ENCODE results near the gene PIK3AP1.

PIK3AP1 gene

GRCh38 chr10:96616961-96617360, 103.4 kb downstream of the PIK3AP1 start:
- no peak for DNase-seq (ENCODE audit: insufficient read length, low spot score)
- no peak for FAIRE-seq

- DNase-seq (ENCODE audit: insufficient read length, low spot score) (peak; percentile 59), FAIRE-seq (no peak)
Measured at GRCh38 chr10:96614515-96614914, 105.8 kb downstream of the PIK3AP1 start.

GRCh38 chr10:96613576-96613975, 106.7 kb downstream of the PIK3AP1 start:
- FAIRE-seq = no peak

GRCh38 chr10:96612055-96612830, 108.1 kb downstream of the PIK3AP1 start:
- DNase-seq (ENCODE audit: insufficient read length, low spot score) (no peak), FAIRE-seq (no peak)

More at GRCh38 chr10:96613576-96613975, 106.7 kb downstream of the PIK3AP1 start:
- no peak for DNase-seq (ENCODE audit: insufficient read length, low spot score)

GRCh38 chr10:96610817-96611216, 109.5 kb downstream of the PIK3AP1 start:
- FAIRE-seq (no peak), DNase-seq (ENCODE audit: insufficient read length, low spot score) (no peak)

- no peak for DNase-seq (ENCODE audit: insufficient read length, low spot score)
- FAIRE-seq = no peak
Measured at GRCh38 chr10:96609510-96609909, 110.8 kb downstream of the PIK3AP1 start.

GRCh38 chr10:96608805-96609204, 111.5 kb downstream of the PIK3AP1 start:
- no peak for DNase-seq (ENCODE audit: insufficient read length, low spot score)
- FAIRE-seq = no peak

GRCh38 chr10:96608262-96608661, 112.1 kb downstream of the PIK3AP1 start:
- DNase-seq (ENCODE audit: insufficient read length, low spot score) (no peak), FAIRE-seq (no peak)

GRCh38 chr10:96606946-96607345, 113.4 kb downstream of the PIK3AP1 start:
- no peak for DNase-seq (ENCODE audit: insufficient read length, low spot score)
- no peak for FAIRE-seq

- peak; percentile 69 for DNase-seq (ENCODE audit: insufficient read length, low spot score)
Measured at GRCh38 chr10:96606216-96606615, 114.1 kb downstream of the PIK3AP1 start.

GRCh38 chr10:96600337-96600736, 120.0 kb downstream of the PIK3AP1 start:
- FAIRE-seq = no peak
- no peak for DNase-seq (ENCODE audit: insufficient read length, low spot score)

More at GRCh38 chr10:96606216-96606615, 114.1 kb downstream of the PIK3AP1 start:
- FAIRE-seq = peak; percentile 82

- DNase-seq (ENCODE audit: insufficient read length, low spot score) = no peak
- peak; percentile 42 for FAIRE-seq
Measured at GRCh38 chr10:96598846-96599245, 121.5 kb downstream of the PIK3AP1 start.

- DNase-seq (ENCODE audit: insufficient read length, low spot score) (no peak), FAIRE-seq (no peak)
Measured at GRCh38 chr10:96596422-96597407, 123.6 kb downstream of the PIK3AP1 start.

GRCh38 chr10:96595741-96596140, 124.6 kb downstream of the PIK3AP1 start:
- DNase-seq (ENCODE audit: insufficient read length, low spot score) = no peak
- no peak for FAIRE-seq

- FAIRE-seq (no peak), DNase-seq (ENCODE audit: insufficient read length, low spot score) (no peak)
Measured at GRCh38 chr10:96591946-96592345, 128.4 kb downstream of the PIK3AP1 start.

GRCh38 chr10:96588616-96589419, 131.5 kb downstream of the PIK3AP1 start:
- peak; percentile 79 for FAIRE-seq
- DNase-seq (ENCODE audit: insufficient read length, low spot score) = no peak

- FAIRE-seq = no peak
Measured at GRCh38 chr10:96588060-96588554, 132.2 kb downstream of the PIK3AP1 start.

GRCh38 chr10:96587264-96588059, 132.9 kb downstream of the PIK3AP1 start:
- FAIRE-seq = no peak
- DNase-seq (ENCODE audit: insufficient read length, low spot score) = no peak

More at GRCh38 chr10:96588060-96588554, 132.2 kb downstream of the PIK3AP1 start:
- DNase-seq (ENCODE audit: insufficient read length, low spot score) = no peak

- DNase-seq (ENCODE audit: insufficient read length, low spot score) (peak; percentile 83), FAIRE-seq (peak; percentile 90)
Measured at GRCh38 chr10:96586419-96587263, 133.7 kb downstream of the PIK3AP1 start, which contains the start of gene TM9SF3. Gene TM9SF3 (minus strand): TSS chr10:96587012. CDS start chr10:96586835, 177 bp downstream.
